IMR-90 (cell line): ENCODE results near the gene BPIFB2. TPM values are rescaled to one million over a fixed set of nuclear protein-coding genes. Genes with fewer than 3 reads are reported as not detected.

Source experiments
- ATAC-seq: fragments of 200-7000 bp; cut with Tn5 transposase; 2 replicates; pipeline ENCODE4 v1.9.1; 2020; ENCODE audit warnings: low read depth, mild to moderate bottlenecking, moderate library complexity
- BruUV-seq: library from RNA; stranded (reverse); fragments of 400-500 nt; replicated peaks from 2 replicates; lab custom pipeline; 2021; lab: Mats Ljungman, UMichigan
- CTCF ChIA-PET: fragments of 300-600 bp; formaldehyde crosslinking; extraction: SDS; loops from one replicate; lab custom pipeline; 2021; ENCODE audit warnings: antibody characterized with exemption; lab: Yijun Ruan, JAX
- POLR2A ChIA-PET: fragments of 300-600 bp; sonication (Branson Sonifier 250); formaldehyde crosslinking; loops from one replicate; lab custom pipeline; 2022; ENCODE audit warnings: antibody characterized with exemption; ENCODE audit not compliant: unreplicated experiment; lab: Charles Lee
- DNase-seq: peaks from one replicate; pipeline ENCODE4 v3.0.0; 2013
- H2AFZ ChIP-seq: replicated peaks from 2 replicates; pipeline ENCODE3; 2013; ENCODE audit warnings: low read length, mild to moderate bottlenecking; ENCODE audit not compliant: poor library complexity
- H2AK5ac ChIP-seq: 2 replicates; pipeline ENCODE4 v1.6.1; 2013; ENCODE audit warnings: low read depth, low read length, inconsistent platforms
- H2AK9ac ChIP-seq: replicated peaks from 2 replicates; pipeline ENCODE3; 2013; ENCODE audit warnings: mild to moderate bottlenecking, low read depth, low read length, moderate library complexity; ENCODE audit not compliant: poor library complexity
- H2BK120ac ChIP-seq: 2 replicates; pipeline ENCODE4 v1.6.1; 2013; ENCODE audit warnings: low read depth, low read length, inconsistent platforms
- H2BK15ac ChIP-seq: 3 replicates; pipeline ENCODE4 v1.6.1; 2013; ENCODE audit warnings: low read depth, low read length, inconsistent platforms
- H2BK20ac ChIP-seq: 2 replicates; pipeline ENCODE4 v1.6.1; 2013; ENCODE audit warnings: low read depth, mild to moderate bottlenecking, inconsistent platforms, low read length, moderate library complexity
- H2BK5ac ChIP-seq: 2 replicates; pipeline ENCODE4 v1.6.1; 2013; ENCODE audit warnings: mild to moderate bottlenecking, low read depth, low read length, inconsistent platforms; ENCODE audit not compliant: poor library complexity, severe bottlenecking
- H3K14ac ChIP-seq: replicated peaks from 2 replicates; pipeline ENCODE4 v1.6.1; 2013; ENCODE audit warnings: low read depth, low read length, inconsistent platforms
- H3K18ac ChIP-seq: 2 replicates; pipeline ENCODE4 v1.6.1; 2013; ENCODE audit warnings: low read depth, low read length, control low read depth
- H3K23ac ChIP-seq: 2 replicates; pipeline ENCODE4 v1.6.1; 2013; ENCODE audit warnings: low read depth, low read length, inconsistent platforms
- H3K27ac ChIP-seq: 2 replicates; pipeline ENCODE4 v1.5.1; 2013; ENCODE audit warnings: mild to moderate bottlenecking, control low read depth, low read length; ENCODE audit not compliant: insufficient read depth
- H3K27me3 ChIP-seq: 2 replicates; pipeline ENCODE4 v1.6.1; 2013; ENCODE audit warnings: low read length; ENCODE audit not compliant: control insufficient read depth, insufficient read depth
- H3K36me3 ChIP-seq: 2 replicates; pipeline ENCODE4 v1.6.1; 2013; ENCODE audit warnings: low read length, mixed read lengths; ENCODE audit not compliant: control insufficient read depth, insufficient read depth
- H3K4ac ChIP-seq: 2 replicates; pipeline ENCODE4 v1.6.1; 2013; ENCODE audit warnings: low read depth, low read length, inconsistent platforms
- H3K4me1 ChIP-seq: 2 replicates; pipeline ENCODE4 v1.6.1; 2013; ENCODE audit warnings: low read length, mixed read lengths; ENCODE audit not compliant: control insufficient read depth, insufficient read depth
- H3K4me2 ChIP-seq: 2 replicates; pipeline ENCODE4 v1.6.1; 2013; ENCODE audit warnings: low read depth, mild to moderate bottlenecking, control low read depth, low read length, moderate library complexity
- H3K4me3 ChIP-seq: 2 replicates; pipeline ENCODE4 v1.5.1; 2013; ENCODE audit warnings: low read depth, mild to moderate bottlenecking, control low read depth, low read length, moderate library complexity; ENCODE audit not compliant: insufficient read depth
- H3K56ac ChIP-seq: 2 replicates; pipeline ENCODE4 v1.6.1; 2013; ENCODE audit warnings: low read length, inconsistent platforms; ENCODE audit not compliant: insufficient read depth; ENCODE audit errors: extremely low read depth
- H3K79me1 ChIP-seq, 2 experiments: 2 replicates each; pipeline ENCODE4 v1.6.1; 2013; ENCODE audit warnings: low read length in 2 of 2, inconsistent platforms in 1 of 2, low read depth in 1 of 2
- H3K9ac ChIP-seq: 2 replicates; pipeline ENCODE4 v1.6.1; 2013; ENCODE audit warnings: low read depth, low read length, control low read depth
- H3K9me1 ChIP-seq: 2 replicates; pipeline ENCODE4 v1.6.1; 2013; ENCODE audit warnings: low read length, inconsistent platforms; ENCODE audit not compliant: insufficient read depth
- H3K9me3 ChIP-seq: 2 replicates; pipeline ENCODE4 v1.6.1; 2013; ENCODE audit warnings: low read length; ENCODE audit not compliant: control insufficient read depth, insufficient read depth
- H4K20me1 ChIP-seq: 2 replicates; pipeline ENCODE4 v1.6.1; 2013; ENCODE audit warnings: low read length, inconsistent platforms; ENCODE audit not compliant: insufficient read depth
- H4K5ac ChIP-seq: 2 replicates; pipeline ENCODE4 v1.6.1; 2013; ENCODE audit warnings: mild to moderate bottlenecking, low read depth, low read length, control low read depth
- H4K8ac ChIP-seq, 2 experiments: 2 replicates each; pipeline ENCODE4 v1.6.1; 2013; ENCODE audit warnings: low read depth in 2 of 2, low read length in 2 of 2, control low read depth in 1 of 2, inconsistent platforms in 1 of 2
- H4K91ac ChIP-seq: 2 replicates; pipeline ENCODE4 v1.6.1; 2013; ENCODE audit warnings: low read depth, low read length, inconsistent platforms; ENCODE audit not compliant: insufficient read depth
- BHLHE40 ChIP-seq: fragments of 150-350 bp; IDR thresholded peaks from 2 replicates; pipeline ENCODE4 v1.6.1; 2016; ENCODE audit warnings: mild to moderate bottlenecking, low read depth, low read length
- CEBPB ChIP-seq: IDR thresholded peaks from 2 replicates; pipeline ENCODE4 v1.6.1; 2012; ENCODE audit warnings: low read depth, low read length, improper control_type of control experiment
- CHD1 ChIP-seq: IDR thresholded peaks from 2 replicates; pipeline ENCODE4 v1.6.1; 2012; ENCODE audit warnings: low read depth, low read length, improper control_type of control experiment
- CTCF ChIP-seq: conservative IDR thresholded peaks from 2 replicates; pipeline ENCODE4 v1.5.1; 2012; ENCODE audit warnings: mild to moderate bottlenecking, low read depth, low read length, improper control_type of control experiment
- ELK1 ChIP-seq: fragments of 150-350 bp; IDR thresholded peaks from 2 replicates; pipeline ENCODE4 v1.6.1; 2016; ENCODE audit warnings: low read depth, mild to moderate bottlenecking, low read length, moderate library complexity, borderline replicate concordance
- FOS ChIP-seq: fragments of 150-350 bp; IDR thresholded peaks from 2 replicates; pipeline ENCODE4 v1.6.1; 2016; ENCODE audit warnings: low read depth, low read length
- MAFK ChIP-seq: IDR thresholded peaks from 2 replicates; pipeline ENCODE4 v1.6.1; 2012; ENCODE audit warnings: low read depth, low read length, improper control_type of control experiment
- MAZ ChIP-seq: IDR thresholded peaks from 2 replicates; pipeline ENCODE4 v1.6.1; 2012; ENCODE audit warnings: low read depth, mild to moderate bottlenecking, low read length, improper control_type of control experiment, moderate library complexity, borderline replicate concordance
- MXI1 ChIP-seq: IDR thresholded peaks from 2 replicates; pipeline ENCODE4 v1.6.1; 2012; ENCODE audit warnings: low read depth, mild to moderate bottlenecking, low read length, moderate library complexity, borderline replicate concordance
- NFE2L2 ChIP-seq: fragments of 150-350 bp; IDR thresholded peaks from 2 replicates; pipeline ENCODE4 v1.6.1; 2016; ENCODE audit warnings: low read depth, mild to moderate bottlenecking, low read length
- POLR2A ChIP-seq: IDR thresholded peaks from 2 replicates; pipeline ENCODE4 v1.6.1; 2012; ENCODE audit warnings: mild to moderate bottlenecking, low read depth, low read length
- RAD21 ChIP-seq: IDR thresholded peaks from 2 replicates; pipeline ENCODE4 v1.6.1; 2012; ENCODE audit warnings: low read length, improper control_type of control experiment
- RCOR1 ChIP-seq: IDR thresholded peaks from 2 replicates; pipeline ENCODE4 v1.6.1; 2012; ENCODE audit warnings: mild to moderate bottlenecking, low read length, improper control_type of control experiment; ENCODE audit not compliant: insufficient replicate concordance
- RFX5 ChIP-seq: IDR thresholded peaks from 2 replicates; pipeline ENCODE4 v1.8.0; 2012; ENCODE audit warnings: low read depth, mild to moderate bottlenecking, low read length, moderate library complexity
- SMC3 ChIP-seq: fragments of 150-350 bp; IDR thresholded peaks from 2 replicates; pipeline ENCODE4 v1.6.1; 2016; ENCODE audit warnings: low read depth, mild to moderate bottlenecking, antibody characterized with exemption, low read length, moderate library complexity
- WGBS, 2 experiments: methylation state at CpG; one replicate each; pipeline versions ENCODE4 v1.1.5 to v1.1.7; 2013; ENCODE audit warnings: missing lambda C conversion rate in 2 of 2; ENCODE audit not compliant: insufficient read length in 1 of 2; ENCODE audit errors: extremely low coverage in 2 of 2; 5-methylcytosine and 5-hydroxymethylcytosine counted together
- dilution Hi-C: fragments of 300-500 bp; cut with HindIII; formaldehyde crosslinking; loops from one replicate; pipeline ENCODE4 v1.14.3; 2018; ENCODE audit warnings: low sequenced_read_pairs; ENCODE audit not compliant: unreplicated experiment
- in situ Hi-C: fragments of 300-500 bp; cut with MboI; formaldehyde crosslinking; loops from 3 replicates; pipeline ENCODE4 v1.14.3; 2019; ENCODE audit warnings: low sequenced_read_pairs, inconsistent platforms, mixed read lengths
- intact Hi-C: fragments of 100-400 bp; cut with micrococcal nuclease; formaldehyde crosslinking; loops from 2 replicates; pipeline ENCODE4 v1.10.0; 2022
- polyA plus RNA-seq, 3 experiments: library from polyadenylated mRNA; depleted of rRNA; stranded (reverse); fragments of >200 nt; gene quantifications; 2 replicates each; pipeline ENCODE4 v1.2.3, GENCODE V29; 2012; ENCODE audit warnings: low replicate concordance in 1 of 3
- total RNA-seq: library from RNA; depleted of rRNA; stranded (reverse); fragments of >200 nt; gene quantifications from 2 replicates; pipeline ENCODE4 v1.2.3, GENCODE V29; 2012

BPIFB2 gene
- total and polyA plus RNA-seq, 2 of the 4 experiments (the other 2 are of a cell fraction), result not detected

GRCh38 chr20:32982617-32983458 lies 24.7 kb upstream of the BPIFB2 start:
- H3K18ac ChIP-seq, result no peak overlapping the region
- no peak for DNase-seq
- no peaks in the 10 kb centered on the region for H3K9me1 ChIP-seq
- no peaks in the 10 kb centered on the region for H3K9me3 ChIP-seq
- in situ Hi-C loops, result no loop called here
- no peak overlapping the region for H3K27ac ChIP-seq
- BruUV-seq, result no TSS peak
- dilution Hi-C loops, result no loop called here
- H4K20me1 ChIP-seq, result no peaks in the 10 kb centered on the region
- intact Hi-C loops, result no loop called here
- H2AK9ac ChIP-seq, result no peak overlapping the region
- H3K4me1 ChIP-seq, result no peaks in the 10 kb centered on the region
- H3K4ac ChIP-seq, result no peak overlapping the region
- peaks cover 12% of the 10 kb centered on the region for H3K27me3 ChIP-seq
- no peak overlapping the region for H3K56ac ChIP-seq
- H2BK120ac ChIP-seq, result no peak overlapping the region
- H3K23ac ChIP-seq, result no peak overlapping the region
- no peak overlapping the region for H3K14ac ChIP-seq
- no peak overlapping the region for H2AFZ ChIP-seq
- CTCF ChIA-PET, result no interaction called here
- no peak overlapping the region for H4K5ac ChIP-seq
- H4K8ac ChIP-seq, result no peak overlapping the region
- WGBS, 2 experiments, result 23% methylated on average over 5 of the region's 10 CpGs; no CpG with 5 or more reads in 1 of the 2 experiments
- no peak for TF ChIP-seq CHD1
- no peak for TF ChIP-seq MAFK
- TF ChIP-seq RAD21, result no peak
- no peak for TF ChIP-seq SMC3
- no peak for TF ChIP-seq FOS
- no peak for TF ChIP-seq MAZ
- TF ChIP-seq CTCF, result no peak
- TF ChIP-seq CEBPB, result no peak
- no peak for TF ChIP-seq MXI1
- TF ChIP-seq ELK1, result no peak
- TF ChIP-seq POLR2A, result no peak
- no peak for TF ChIP-seq RFX5
- TF ChIP-seq NFE2L2, result no peak
- no peak for TF ChIP-seq RCOR1
- TF ChIP-seq BHLHE40, result no peak
- H3K9ac ChIP-seq, result no peak overlapping the region
- no peaks in the 10 kb centered on the region for H3K79me1 ChIP-seq
- no peak overlapping the region for H2AK5ac ChIP-seq
- H4K91ac ChIP-seq, result no peak overlapping the region
- POLR2A ChIA-PET, result no interaction called here
- H2BK20ac ChIP-seq, result no peak overlapping the region
- no peak overlapping the region for H3K4me3 ChIP-seq
- H3K4me2 ChIP-seq, result no peak overlapping the region
- no peak overlapping the region for H2BK15ac ChIP-seq
- H3K36me3 ChIP-seq, result no peaks in the 10 kb centered on the region
- no peak overlapping the region for H2BK5ac ChIP-seq
- no peak for ATAC-seq
